ENCODE data around the gene SLCO2A1. TPM values are rescaled to one million over a fixed set of nuclear protein-coding genes. Genes with fewer than 3 reads are reported as not detected.

SLCO2A1 gene
- total and polyA plus RNA-seq, 2 donors (not counting 1 experiment from before 2014, with no cell fraction given) = under 0.01 to 0.12 TPM

DNA sequence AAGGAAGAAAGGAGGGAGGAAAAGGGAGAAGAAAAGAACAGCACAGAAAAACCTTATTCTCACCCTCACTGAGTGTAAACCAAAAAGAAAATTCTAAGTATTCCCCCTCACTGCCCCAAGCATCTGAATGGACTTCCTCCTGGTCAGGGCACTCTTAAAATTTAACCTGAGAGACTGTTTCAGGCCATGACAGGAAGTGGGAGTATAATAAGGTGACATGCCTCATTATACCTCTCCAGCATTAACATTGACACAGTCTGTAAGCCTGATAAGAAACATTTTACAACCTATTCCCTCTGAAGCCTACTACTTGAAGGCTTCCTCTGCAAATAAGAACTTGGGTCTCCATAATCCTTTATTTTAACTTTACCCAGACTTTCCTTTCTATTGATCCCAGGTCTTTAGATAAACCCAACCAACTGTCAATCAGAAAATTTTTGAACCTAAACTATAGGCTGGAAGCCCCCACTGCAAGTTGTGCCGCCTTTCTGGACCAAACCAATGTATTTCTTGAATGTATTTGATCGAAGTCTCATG, 41.7 kb downstream of the SLCO2A1 start:
- Histone ChIP-seq H3K9ac (ENCODE audit: insufficient read depth, low read length) (no peak overlapping the region), H3K36me3 (ENCODE audit: control insufficient read depth, insufficient read depth, low read length) (no peaks in the 10 kb centered on the region), H3K27me3 (ENCODE audit: control insufficient read depth, insufficient read depth, low read length) (peaks cover 4% of the 10 kb centered on the region), H4K20me1 (ENCODE audit: control insufficient read depth, extremely low read depth, insufficient read depth, low read length) (no peaks in the 10 kb centered on the region), H3K4me3 (replicated peaks in 1 of 4; ENCODE audit: control extremely low read depth in 1 of 4, insufficient read depth in 1 of 4, low read depth in 3 of 4, low read length in 4 of 4) (no peak overlapping the region), H3K9me3 (ENCODE audit: control insufficient read depth, insufficient read depth, low read depth, low read length) (no peaks in the 10 kb centered on the region), H3K79me2 (ENCODE audit: control insufficient read depth, insufficient read depth, low read length) (no peaks in the 10 kb centered on the region), H3K4me1 (ENCODE audit: control insufficient read depth, extremely low read depth, insufficient read depth, low read length) (no peaks in the 10 kb centered on the region), H3K27ac (ENCODE audit: insufficient read depth, low read length) (no peak overlapping the region), H3K4me2 (ENCODE audit: extremely low read depth, insufficient read depth, low read length) (no peak overlapping the region), H2AFZ (ENCODE audit: low read length) (no peak overlapping the region)
- no peak for DNase-seq (ENCODE audit: low read depth in 2 of 2)
- no peak for TF ChIP-seq EZH2 (IDR thresholded peaks at IDR 0.05; ENCODE audit: low read length, missing control alignments)
- TF ChIP-seq, protein P1, sequence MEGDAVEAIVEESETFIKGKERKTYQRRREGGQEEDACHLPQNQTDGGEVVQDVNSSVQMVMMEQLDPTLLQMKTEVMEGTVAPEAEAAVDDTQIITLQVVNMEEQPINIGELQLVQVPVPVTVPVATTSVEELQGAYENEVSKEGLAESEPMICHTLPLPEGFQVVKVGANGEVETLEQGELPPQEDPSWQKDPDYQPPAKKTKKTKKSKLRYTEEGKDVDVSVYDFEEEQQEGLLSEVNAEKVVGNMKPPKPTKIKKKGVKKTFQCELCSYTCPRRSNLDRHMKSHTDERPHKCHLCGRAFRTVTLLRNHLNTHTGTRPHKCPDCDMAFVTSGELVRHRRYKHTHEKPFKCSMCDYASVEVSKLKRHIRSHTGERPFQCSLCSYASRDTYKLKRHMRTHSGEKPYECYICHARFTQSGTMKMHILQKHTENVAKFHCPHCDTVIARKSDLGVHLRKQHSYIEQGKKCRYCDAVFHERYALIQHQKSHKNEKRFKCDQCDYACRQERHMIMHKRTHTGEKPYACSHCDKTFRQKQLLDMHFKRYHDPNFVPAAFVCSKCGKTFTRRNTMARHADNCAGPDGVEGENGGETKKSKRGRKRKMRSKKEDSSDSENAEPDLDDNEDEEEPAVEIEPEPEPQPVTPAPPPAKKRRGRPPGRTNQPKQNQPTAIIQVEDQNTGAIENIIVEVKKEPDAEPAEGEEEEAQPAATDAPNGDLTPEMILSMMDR (conservative IDR thresholded peaks at IDR 0.05 in 1 of 2, IDR thresholded peaks at IDR 0.05 in 1 of 2; ENCODE audit: low read depth in 1 of 2, low read length in 2 of 2) = no peak

DNA sequence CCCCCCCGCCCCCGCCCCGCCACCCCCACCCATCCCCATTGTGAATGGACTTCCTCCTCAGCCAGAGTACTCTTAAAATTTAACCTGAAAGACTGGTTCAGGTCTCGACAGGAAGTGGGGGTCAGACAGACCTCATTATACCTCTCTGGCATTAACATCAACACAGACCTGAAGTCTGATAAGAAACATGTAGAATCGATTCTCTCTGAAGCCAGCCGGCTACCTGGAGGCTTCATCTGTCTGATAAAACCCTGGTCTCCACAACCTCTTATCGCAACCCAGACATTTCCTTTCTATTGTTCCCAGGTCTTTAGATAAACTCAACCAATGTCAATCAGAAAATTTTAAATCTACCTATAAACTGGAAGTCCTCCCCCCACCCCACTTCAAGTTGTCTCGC, 42.6 kb downstream of the SLCO2A1 start:
- Histone ChIP-seq H3K4me3 (replicated peaks in 1 of 4; ENCODE audit: control extremely low read depth in 1 of 4, insufficient read depth in 1 of 4, low read depth in 3 of 4, low read length in 4 of 4) (no peak overlapping the region), H3K36me3 (ENCODE audit: control insufficient read depth, insufficient read depth, low read length) (no peaks in the 10 kb centered on the region), H3K79me2 (ENCODE audit: control insufficient read depth, insufficient read depth, low read length) (no peaks in the 10 kb centered on the region), H3K4me2 (ENCODE audit: extremely low read depth, insufficient read depth, low read length) (no peak overlapping the region), H2AFZ (ENCODE audit: low read length) (no peak overlapping the region), H3K9me3 (ENCODE audit: control insufficient read depth, insufficient read depth, low read depth, low read length) (no peaks in the 10 kb centered on the region), H3K27ac (ENCODE audit: insufficient read depth, low read length) (no peak overlapping the region), H3K27me3 (ENCODE audit: control insufficient read depth, insufficient read depth, low read length) (peaks cover 4% of the 10 kb centered on the region), H3K9ac (ENCODE audit: insufficient read depth, low read length) (no peak overlapping the region), H4K20me1 (ENCODE audit: control insufficient read depth, extremely low read depth, insufficient read depth, low read length) (no peaks in the 10 kb centered on the region), H3K4me1 (ENCODE audit: control insufficient read depth, extremely low read depth, insufficient read depth, low read length) (no peaks in the 10 kb centered on the region)
- TF ChIP-seq, protein P1 (conservative IDR thresholded peaks at IDR 0.05 in 1 of 2, IDR thresholded peaks at IDR 0.05 in 1 of 2; ENCODE audit: low read depth in 1 of 2, low read length in 2 of 2) = no peak
- DNase-seq (ENCODE audit: low read depth in 2 of 2) = no peak

DNA sequence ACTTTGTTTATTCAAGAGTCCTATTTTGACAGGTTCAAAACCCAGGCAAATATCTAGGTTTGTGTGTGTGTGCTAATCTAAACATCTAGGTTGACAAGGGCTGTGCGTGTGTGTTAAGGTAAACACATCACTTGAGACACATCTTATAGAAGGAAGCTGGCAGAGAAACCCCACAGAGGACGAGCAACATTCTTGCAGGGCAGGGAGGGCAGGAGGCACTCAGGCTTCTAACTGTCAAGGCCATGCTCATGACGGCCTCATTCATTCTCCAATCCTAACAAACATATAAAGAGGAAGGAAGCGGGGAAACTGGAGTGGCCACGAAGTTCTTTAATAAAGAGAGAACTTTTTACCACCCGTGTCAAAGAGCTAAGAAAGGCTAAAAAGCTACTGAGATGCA, 43.4 kb downstream of the SLCO2A1 start:
- Histone ChIP-seq H2AFZ (ENCODE audit: low read length) (no peak overlapping the region), H3K27me3 (ENCODE audit: control insufficient read depth, insufficient read depth, low read length) (peaks cover 4% of the 10 kb centered on the region), H3K4me1 (ENCODE audit: control insufficient read depth, extremely low read depth, insufficient read depth, low read length) (no peaks in the 10 kb centered on the region), H4K20me1 (ENCODE audit: control insufficient read depth, extremely low read depth, insufficient read depth, low read length) (no peaks in the 10 kb centered on the region), H3K27ac (ENCODE audit: insufficient read depth, low read length) (no peak overlapping the region), H3K79me2 (ENCODE audit: control insufficient read depth, insufficient read depth, low read length) (no peaks in the 10 kb centered on the region), H3K9ac (ENCODE audit: insufficient read depth, low read length) (no peak overlapping the region), H3K4me3 (replicated peaks in 1 of 4; ENCODE audit: control extremely low read depth in 1 of 4, insufficient read depth in 1 of 4, low read depth in 3 of 4, low read length in 4 of 4) (no peak overlapping the region), H3K4me2 (ENCODE audit: extremely low read depth, insufficient read depth, low read length) (no peak overlapping the region), H3K9me3 (ENCODE audit: control insufficient read depth, insufficient read depth, low read depth, low read length) (no peaks in the 10 kb centered on the region), H3K36me3 (ENCODE audit: control insufficient read depth, insufficient read depth, low read length) (no peaks in the 10 kb centered on the region)
- DNase-seq (ENCODE audit: low read depth in 2 of 2) = no peak
- TF ChIP-seq, protein P1 (conservative IDR thresholded peaks at IDR 0.05 in 1 of 2, IDR thresholded peaks at IDR 0.05 in 1 of 2; ENCODE audit: low read depth in 1 of 2, low read length in 2 of 2) = no peak
- no peak for TF ChIP-seq EZH2 (IDR thresholded peaks at IDR 0.05; ENCODE audit: low read length, missing control alignments)

Data from fibroblast of lung (primary cell).